GM12801 (cell line): ENCODE data around the gene SKOR1.

Source experiments
- TF ChIP-seq, protein P1 (sequence below): IDR thresholded peaks from one replicate; pipeline ENCODE4 v1.5.1; 2011; ENCODE audit warnings: control low read depth; ENCODE audit not compliant: insufficient read length; ENCODE audit errors: extremely low read depth

Gene SKOR1

DNA sequence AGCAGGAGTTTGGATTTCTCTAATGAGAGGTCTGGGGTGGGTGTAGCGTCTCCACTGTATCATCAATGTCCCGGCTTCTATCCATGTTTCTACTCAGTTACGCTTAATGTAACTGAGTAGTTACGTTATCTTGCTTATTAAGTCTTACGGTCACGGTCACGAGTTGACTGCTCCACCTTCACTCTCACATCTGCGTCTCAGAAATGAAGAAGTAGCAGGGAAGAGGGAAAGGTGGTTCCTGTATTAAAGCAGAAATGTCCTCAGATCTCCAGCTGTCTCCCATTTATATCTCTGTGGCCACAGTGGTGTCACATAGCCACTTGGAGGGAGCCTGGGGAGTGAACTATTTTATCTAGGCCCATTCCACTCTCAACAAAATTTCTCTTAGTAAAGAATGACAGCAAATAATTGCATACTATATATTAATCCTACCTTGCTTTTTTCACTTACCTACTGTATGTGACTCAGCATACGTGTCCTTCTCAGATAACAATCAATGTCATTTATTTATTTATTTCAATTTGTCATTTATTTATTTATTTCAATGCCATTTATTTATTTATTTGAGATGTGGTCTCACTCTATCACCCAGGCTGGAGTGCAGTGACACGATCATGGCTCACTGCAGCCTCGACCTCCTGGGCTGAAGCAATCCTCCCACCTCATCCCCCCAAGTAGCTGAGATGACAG, 54.3 kb downstream of the SKOR1 start:
- TF ChIP-seq, protein P1, sequence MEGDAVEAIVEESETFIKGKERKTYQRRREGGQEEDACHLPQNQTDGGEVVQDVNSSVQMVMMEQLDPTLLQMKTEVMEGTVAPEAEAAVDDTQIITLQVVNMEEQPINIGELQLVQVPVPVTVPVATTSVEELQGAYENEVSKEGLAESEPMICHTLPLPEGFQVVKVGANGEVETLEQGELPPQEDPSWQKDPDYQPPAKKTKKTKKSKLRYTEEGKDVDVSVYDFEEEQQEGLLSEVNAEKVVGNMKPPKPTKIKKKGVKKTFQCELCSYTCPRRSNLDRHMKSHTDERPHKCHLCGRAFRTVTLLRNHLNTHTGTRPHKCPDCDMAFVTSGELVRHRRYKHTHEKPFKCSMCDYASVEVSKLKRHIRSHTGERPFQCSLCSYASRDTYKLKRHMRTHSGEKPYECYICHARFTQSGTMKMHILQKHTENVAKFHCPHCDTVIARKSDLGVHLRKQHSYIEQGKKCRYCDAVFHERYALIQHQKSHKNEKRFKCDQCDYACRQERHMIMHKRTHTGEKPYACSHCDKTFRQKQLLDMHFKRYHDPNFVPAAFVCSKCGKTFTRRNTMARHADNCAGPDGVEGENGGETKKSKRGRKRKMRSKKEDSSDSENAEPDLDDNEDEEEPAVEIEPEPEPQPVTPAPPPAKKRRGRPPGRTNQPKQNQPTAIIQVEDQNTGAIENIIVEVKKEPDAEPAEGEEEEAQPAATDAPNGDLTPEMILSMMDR = no peak

DNA sequence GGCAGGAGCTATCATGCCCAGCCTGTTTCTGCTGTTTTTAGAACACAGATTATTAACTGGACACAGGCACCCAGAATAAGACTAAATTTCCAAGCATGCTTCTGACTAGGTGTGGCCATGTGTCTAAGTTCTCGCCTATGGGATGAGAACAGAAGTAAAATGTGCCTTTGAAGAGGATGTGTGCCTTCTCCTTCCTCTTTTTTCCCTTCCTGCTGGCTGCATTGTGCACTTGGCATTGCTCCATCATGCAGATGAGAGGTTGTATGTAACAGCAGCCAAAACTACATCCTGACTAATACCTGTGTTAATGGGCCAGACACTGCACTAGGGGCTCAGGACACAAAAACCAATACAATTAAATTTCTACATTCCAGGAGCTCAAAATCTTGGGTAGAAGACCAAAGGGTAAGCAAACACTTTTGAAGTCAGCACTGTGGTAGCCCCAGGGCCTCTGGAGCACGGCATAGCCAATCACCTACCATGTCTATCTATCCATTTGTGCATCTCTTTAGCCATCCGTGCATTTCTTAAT, 55.4 kb downstream of the SKOR1 start:
- TF ChIP-seq, protein P1 = no peak

DNA sequence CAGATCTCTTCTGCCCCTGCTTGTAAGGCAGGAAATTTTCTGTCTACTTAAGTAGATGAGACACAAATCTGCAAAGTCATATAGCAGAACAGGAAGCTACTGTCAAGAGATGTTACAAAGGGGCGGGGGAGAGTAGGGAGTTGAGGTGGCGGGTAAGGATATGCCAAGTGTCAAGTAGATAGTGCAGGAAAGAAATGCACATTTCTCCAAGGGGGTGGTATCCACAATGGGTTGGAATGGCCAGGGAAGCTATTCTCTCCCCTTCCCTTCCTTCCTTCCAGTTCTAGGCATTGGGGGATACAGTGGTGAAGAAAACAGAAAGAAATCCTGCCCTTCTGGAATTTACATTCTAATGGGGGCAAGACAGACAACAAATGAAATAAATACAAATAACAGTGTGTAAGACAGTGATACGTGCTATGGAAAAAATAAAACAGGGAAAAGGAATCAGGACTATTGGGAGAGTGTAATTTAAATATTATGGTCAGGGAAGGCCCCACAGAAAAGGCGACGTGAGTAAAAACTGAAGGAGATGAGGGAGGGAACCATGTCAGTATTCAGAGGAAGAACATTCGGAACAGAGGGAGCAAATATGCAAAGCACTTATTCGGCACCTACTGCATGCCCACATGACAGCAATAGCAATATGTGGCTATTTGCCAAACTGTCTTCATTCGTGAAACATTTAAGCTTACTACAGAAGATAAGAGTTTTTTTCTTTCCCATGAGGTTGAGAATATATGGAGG, 57.4 kb downstream of the SKOR1 start:
- TF ChIP-seq, protein P1 = no peak

DNA sequence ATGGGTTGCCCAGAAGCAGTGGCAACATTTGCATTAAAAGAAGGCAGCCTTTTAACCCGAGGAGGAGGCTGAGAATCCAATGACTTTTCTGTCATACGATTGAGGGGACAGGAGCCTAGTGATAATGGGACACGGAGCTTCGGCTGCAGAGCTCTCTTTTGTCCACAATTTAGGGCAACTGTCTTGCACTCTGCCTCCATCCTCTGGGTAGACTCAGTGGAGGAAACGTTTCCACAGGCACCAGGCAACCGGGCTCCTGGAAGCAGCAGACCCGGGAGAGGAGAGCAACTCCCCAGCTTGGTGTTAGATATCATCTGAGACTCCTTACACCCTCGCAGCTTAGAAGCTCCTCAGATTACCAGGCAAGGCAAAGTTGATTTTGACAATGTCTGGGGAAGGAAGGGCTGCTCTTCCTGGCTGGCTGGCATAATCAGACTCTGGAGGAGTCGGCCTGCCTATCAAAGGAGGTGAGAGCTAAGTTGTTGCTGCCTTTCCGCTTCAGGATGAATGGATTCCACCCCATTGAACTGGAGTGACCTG, 58.0 kb downstream of the SKOR1 start:
- TF ChIP-seq, protein P1 = no peak

DNA sequence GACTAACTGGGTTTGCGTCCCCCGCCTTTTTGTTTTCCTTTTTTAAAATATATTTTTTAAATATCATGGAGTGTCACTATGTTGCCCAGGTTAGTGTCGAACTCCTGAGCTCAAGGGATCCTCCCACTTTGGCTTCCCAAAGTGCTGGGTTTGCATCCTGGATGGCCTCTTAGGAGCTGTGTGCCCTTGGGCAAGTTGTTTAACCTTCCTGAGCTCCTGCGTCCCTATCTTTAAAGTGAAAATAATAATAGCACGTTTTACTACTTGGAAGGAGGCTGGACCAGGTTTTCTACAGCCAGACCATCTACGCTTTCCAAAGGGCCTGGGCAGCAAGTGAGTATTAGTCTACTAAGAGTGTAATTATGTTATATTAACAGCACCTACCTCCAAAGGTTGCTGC, 58.7 kb downstream of the SKOR1 start:
- TF ChIP-seq, protein P1 = no peak
